Measurements from ENCODE around the gene FMOD. TPM values are rescaled to one million over a fixed set of nuclear protein-coding genes. Genes with fewer than 3 reads are reported as not detected.

Gene FMOD
- total RNA-seq, 4 donors from 2014 or later: 4.3 to 29.9 (median 9.9) TPM

DNA sequence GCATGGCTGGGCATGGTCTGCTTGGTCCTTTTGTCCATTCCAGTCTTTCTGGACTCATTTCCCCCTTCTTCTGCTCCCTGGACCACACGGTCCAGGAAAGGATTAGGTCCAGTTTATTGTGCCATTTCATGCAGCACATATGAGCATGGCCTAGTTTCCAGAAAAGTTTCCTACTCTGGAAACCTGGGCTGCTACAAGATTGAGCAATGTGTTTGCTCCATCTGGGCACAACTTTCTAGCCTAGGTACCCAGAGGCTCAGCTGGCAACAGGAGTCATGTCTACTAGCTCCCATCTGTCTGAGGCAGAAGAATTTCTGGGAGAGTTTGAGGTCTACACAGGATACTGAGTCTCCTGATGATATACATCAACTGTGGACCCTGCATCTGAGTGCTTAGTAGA, 14.8 kb downstream of the FMOD start:
- intact Hi-C loops (cut with DNase I): loop anchor here (2.0 kb wide), 1 partner anchor 63 kb away; no protein-coding TSS in a partner anchor
- TF ChIP-seq, protein P1, sequence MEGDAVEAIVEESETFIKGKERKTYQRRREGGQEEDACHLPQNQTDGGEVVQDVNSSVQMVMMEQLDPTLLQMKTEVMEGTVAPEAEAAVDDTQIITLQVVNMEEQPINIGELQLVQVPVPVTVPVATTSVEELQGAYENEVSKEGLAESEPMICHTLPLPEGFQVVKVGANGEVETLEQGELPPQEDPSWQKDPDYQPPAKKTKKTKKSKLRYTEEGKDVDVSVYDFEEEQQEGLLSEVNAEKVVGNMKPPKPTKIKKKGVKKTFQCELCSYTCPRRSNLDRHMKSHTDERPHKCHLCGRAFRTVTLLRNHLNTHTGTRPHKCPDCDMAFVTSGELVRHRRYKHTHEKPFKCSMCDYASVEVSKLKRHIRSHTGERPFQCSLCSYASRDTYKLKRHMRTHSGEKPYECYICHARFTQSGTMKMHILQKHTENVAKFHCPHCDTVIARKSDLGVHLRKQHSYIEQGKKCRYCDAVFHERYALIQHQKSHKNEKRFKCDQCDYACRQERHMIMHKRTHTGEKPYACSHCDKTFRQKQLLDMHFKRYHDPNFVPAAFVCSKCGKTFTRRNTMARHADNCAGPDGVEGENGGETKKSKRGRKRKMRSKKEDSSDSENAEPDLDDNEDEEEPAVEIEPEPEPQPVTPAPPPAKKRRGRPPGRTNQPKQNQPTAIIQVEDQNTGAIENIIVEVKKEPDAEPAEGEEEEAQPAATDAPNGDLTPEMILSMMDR (IDR thresholded peaks at IDR 0.05): no peak
- TF ChIP-seq POLR2A (IDR thresholded peaks at IDR 0.05): no peak
- Histone ChIP-seq H3K4me3 (no peak overlapping the region), H3K4me1 (peaks cover 0 to 49% (median 12%) of the 10 kb centered on the region in 3 donors), H3K27me3 (no peaks in the 10 kb centered on the region), H3K27ac (peak overlapping the region in 2 of 4 donors; percentile 32 to 61), H3K36me3 (no peaks in the 10 kb centered on the region), H3K9me3 (no peaks in the 10 kb centered on the region)
- no peak for DNase-seq
- 25 to 33% methylated on average over 1 of the region's 1 CpG for WGBS, 2 donors

DNA sequence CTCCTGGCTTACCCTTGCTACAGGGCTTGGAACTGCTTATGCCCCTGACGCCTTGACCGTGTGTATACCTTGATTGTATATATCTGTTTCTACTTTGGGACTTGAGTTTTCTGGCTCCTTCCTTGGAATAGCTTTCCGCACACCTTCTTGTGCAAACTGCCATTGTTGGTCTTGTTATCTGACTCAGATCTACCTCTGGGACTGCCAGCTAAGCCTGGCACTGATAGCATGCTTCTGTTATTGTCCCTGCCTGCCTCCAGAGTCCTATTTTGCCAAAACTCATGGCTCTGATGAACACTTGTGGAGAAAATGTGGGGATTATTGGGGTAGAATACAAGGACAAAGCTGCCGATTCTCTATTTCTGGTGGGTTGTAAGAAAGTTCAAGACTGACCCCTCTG, 15.4 kb downstream of the FMOD start:
- no peaks in the 10 kb centered on the region for H3K9me3 ChIP-seq
- no peak overlapping the region for H3K4me3 ChIP-seq
- no peaks in the 10 kb centered on the region for H3K27me3 ChIP-seq
- H3K27ac ChIP-seq: peak overlapping the region in 3 of 4 donors; percentile 30 to 61 (median 32)
- intact Hi-C loops (cut with DNase I): no loop called here
- H3K4me1 ChIP-seq: peaks cover 0 to 50% (median 12%) of the 10 kb centered on the region in 3 donors
- DNase-seq: no peak
- WGBS, 2 donors: 41 to 52% methylated on average over 4 of the region's 4 CpGs
- no peak for TF ChIP-seq POLR2A (IDR thresholded peaks at IDR 0.05)
- TF ChIP-seq, protein P1 (IDR thresholded peaks at IDR 0.05): no peak
- no peaks in the 10 kb centered on the region for H3K36me3 ChIP-seq

DNA sequence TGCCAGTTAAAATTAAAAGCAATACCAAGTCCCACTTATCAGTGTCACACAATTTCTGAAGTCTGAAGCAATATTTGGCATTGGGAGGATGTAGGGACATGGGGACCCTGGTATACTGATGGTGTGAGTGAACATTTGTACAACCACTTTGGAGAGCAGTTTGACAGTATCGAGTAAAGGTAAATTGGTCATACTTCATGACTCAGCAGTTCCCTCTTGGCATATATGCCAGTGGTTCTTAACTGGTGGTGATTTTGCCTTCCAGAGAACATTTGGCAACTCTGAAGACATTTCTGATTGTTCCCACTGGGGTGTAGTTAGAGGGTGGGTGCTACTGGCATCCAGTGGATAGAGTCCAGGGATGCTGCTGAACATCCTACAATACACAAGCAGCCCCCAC, 19.7 kb downstream of the FMOD start:
- intact Hi-C loops (cut with DNase I): no loop called here
- 35 to 50% methylated on average over 1 of the region's 1 CpG for WGBS, 2 donors
- Histone ChIP-seq H3K27ac (peak overlapping the region in 1 of 4 donors; percentile 39), H3K27me3 (no peaks in the 10 kb centered on the region), H3K9me3 (no peaks in the 10 kb centered on the region), H3K4me3 (no peak overlapping the region), H3K36me3 (no peaks in the 10 kb centered on the region), H3K4me1 (peaks cover 19 to 44% (median 22%) of the 10 kb centered on the region in 3 donors)
- TF ChIP-seq, protein P1 (IDR thresholded peaks at IDR 0.05): no peak
- TF ChIP-seq POLR2A (IDR thresholded peaks at IDR 0.05): no peak
- DNase-seq: no peak

DNA sequence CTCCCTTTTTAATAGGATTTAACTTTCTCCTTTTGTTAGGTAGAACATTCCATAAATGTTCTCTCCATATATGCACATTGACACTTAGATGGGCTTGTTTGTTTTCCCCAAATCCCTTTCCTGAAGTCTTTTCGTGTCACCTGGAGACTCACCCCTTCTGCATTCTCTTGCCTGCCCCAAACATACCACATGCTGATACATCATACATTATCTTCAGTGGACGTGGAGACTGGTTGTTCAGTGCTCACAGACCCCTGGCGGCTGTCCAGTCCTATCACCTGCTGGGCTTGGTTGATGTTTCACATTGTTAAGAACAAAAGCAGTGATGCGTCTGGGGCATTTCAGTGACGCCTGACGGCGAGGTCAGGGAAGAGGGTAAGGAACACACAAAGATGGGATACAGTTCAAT, 22.2 kb downstream of the FMOD start:
- no peak for TF ChIP-seq POLR2A (IDR thresholded peaks at IDR 0.05)
- TF ChIP-seq, protein P1 (IDR thresholded peaks at IDR 0.05): peak in 1 of 6 experiments; percentile 26
- Histone ChIP-seq H3K4me3 (no peak overlapping the region), H3K36me3 (no peaks in the 10 kb centered on the region), H3K27ac (peak overlapping the region in 2 of 4 donors; percentile 91 to 96), H3K4me1 (peaks cover 37 to 57% (median 39%) of the 10 kb centered on the region in 3 donors), H3K9me3 (no peaks in the 10 kb centered on the region), H3K27me3 (no peaks in the 10 kb centered on the region)
- intact Hi-C loops (cut with DNase I): no loop called here
- DNase-seq: no peak
- WGBS, 2 donors: 77 to 80% methylated on average over 7 of the region's 7 CpGs

DNA sequence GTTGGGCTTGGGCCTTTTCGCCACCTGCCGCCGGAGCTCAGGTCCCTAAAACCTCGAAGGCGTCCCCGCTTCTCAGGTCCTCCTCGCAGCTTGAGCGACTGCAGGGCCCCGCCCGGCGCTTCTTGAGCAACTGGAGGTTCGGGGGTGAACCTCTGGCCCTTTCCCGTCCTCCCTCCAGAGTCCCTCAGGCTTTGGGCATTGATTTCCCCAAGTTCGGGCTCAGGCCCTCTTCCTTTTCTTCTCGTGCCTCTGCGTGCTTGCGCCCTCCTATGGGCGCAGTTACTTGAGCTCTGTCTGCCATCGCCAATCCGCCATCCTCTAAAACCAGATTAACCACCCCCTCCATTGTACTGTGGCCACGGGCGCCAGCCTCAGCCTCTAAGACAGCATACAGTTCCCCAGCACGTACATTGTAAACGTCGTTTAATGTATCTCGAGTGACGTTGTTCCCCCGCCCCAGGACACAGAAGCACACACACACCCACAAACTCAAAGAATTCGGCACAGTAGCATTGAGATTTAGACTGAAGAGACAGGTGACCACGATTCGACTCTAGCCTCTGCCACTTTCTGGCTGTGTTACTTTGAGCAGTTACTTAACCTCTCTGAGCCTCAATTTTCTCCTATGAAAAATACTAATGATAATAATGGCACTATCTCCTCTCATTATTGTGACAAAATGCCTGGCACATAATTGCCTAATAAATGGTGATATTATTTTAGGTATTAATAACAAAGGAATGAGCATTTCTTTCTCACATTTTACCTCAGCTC, 23.1 kb downstream of the FMOD start:
- H3K27ac ChIP-seq: peak overlapping the region; percentile 91 to 96 (median 93)
- 2 to 7% methylated on average over 27 to 30 of the region's 31 CpGs for WGBS, 2 donors
- H3K4me1 ChIP-seq: peaks cover 45 to 66% (median 45%) of the 10 kb centered on the region in 3 donors
- TF ChIP-seq, protein P1 (IDR thresholded peaks at IDR 0.05): peak; percentile 26 to 46 (median 38)
- TF ChIP-seq POLR2A (IDR thresholded peaks at IDR 0.05): peak in 1 of 4 donors; percentile 46
- no peak for DNase-seq
- H3K9me3 ChIP-seq: no peaks in the 10 kb centered on the region
- H3K36me3 ChIP-seq: no peaks in the 10 kb centered on the region
- peak overlapping the region; percentile 36 to 66 (median 54) for H3K4me3 ChIP-seq
- no peaks in the 10 kb centered on the region for H3K27me3 ChIP-seq
- intact Hi-C loops (cut with DNase I): no loop called here
